ENCODE results near the gene MLYCD. TPM values are rescaled to one million over a fixed set of nuclear protein-coding genes. Genes with fewer than 3 reads are reported as not detected.

The MLYCD gene
- total RNA-seq, 4 donors from 2014 or later: 9.9 to 17.6 (median 12.2) TPM

GRCh38 chr16:83886199-83886971 lies 12.5 kb upstream of the MLYCD start:
- Histone ChIP-seq H3K27ac (no peak overlapping the region), H3K27me3 (no peaks in the 10 kb centered on the region), H3K4me1 (no peaks in the 10 kb centered on the region), H3K9me3 (peaks cover 0 to 8% (median 0%) of the 10 kb centered on the region in 3 donors), H3K4me3 (no peak overlapping the region), H3K36me3 (no peaks in the 10 kb centered on the region)
- WGBS, 2 donors (ENCODE audit: low coverage in 1 of 2): 86 to 89% methylated on average over 10 to 12 of the region's 13 CpGs
- no peak for ATAC-seq
- TF ChIP-seq EP300 (IDR thresholded peaks at IDR 0.05) (no peak), CTCF (IDR thresholded peaks at IDR 0.05) (no peak), POLR2AphosphoS5 (IDR thresholded peaks at IDR 0.05) (no peak), POLR2A (IDR thresholded peaks at IDR 0.05) (no peak)

GRCh38 chr16:83887080-83887479 lies 11.8 kb upstream of the MLYCD start:
- Histone ChIP-seq H3K27me3 (no peaks in the 10 kb centered on the region), H3K4me3 (no peak overlapping the region), H3K9me3 (peaks cover 0 to 15% (median 0%) of the 10 kb centered on the region in 3 donors), H3K36me3 (no peaks in the 10 kb centered on the region), H3K4me1 (no peaks in the 10 kb centered on the region), H3K27ac (no peak overlapping the region)
- 55 to 56% methylated on average over 8 of the region's 8 CpGs for WGBS, 2 donors (ENCODE audit: low coverage in 1 of 2)
- no peak for TF ChIP-seq POLR2AphosphoS5 (IDR thresholded peaks at IDR 0.05)
- TF ChIP-seq EP300 (IDR thresholded peaks at IDR 0.05): no peak
- TF ChIP-seq POLR2A (IDR thresholded peaks at IDR 0.05): no peak
- no peak for TF ChIP-seq CTCF (IDR thresholded peaks at IDR 0.05)
- ATAC-seq: no peak

- H3K4me1 ChIP-seq: no peaks in the 10 kb centered on the region
- H3K4me3 ChIP-seq: no peak overlapping the region
- TF ChIP-seq EP300 (IDR thresholded peaks at IDR 0.05): no peak
- TF ChIP-seq CTCF (IDR thresholded peaks at IDR 0.05): no peak
- no peak for TF ChIP-seq POLR2A (IDR thresholded peaks at IDR 0.05)
- no peak for TF ChIP-seq POLR2AphosphoS5 (IDR thresholded peaks at IDR 0.05)
- H3K27ac ChIP-seq: no peak overlapping the region
- H3K9me3 ChIP-seq: peaks cover 0 to 17% (median 0%) of the 10 kb centered on the region in 3 donors
- 48 to 71% methylated on average over 1 to 8 of the region's 8 CpGs for WGBS, 2 donors (ENCODE audit: low coverage in 1 of 2)
- H3K27me3 ChIP-seq: no peaks in the 10 kb centered on the region
- H3K36me3 ChIP-seq: no peaks in the 10 kb centered on the region
- ATAC-seq: no peak
Measured at GRCh38 chr16:83887564-83887963, 11.4 kb upstream of the MLYCD start.

GRCh38 chr16:83888672-83889044 lies 10.3 kb upstream of the MLYCD start:
- Histone ChIP-seq H3K9me3 (peaks cover 0 to 17% (median 0%) of the 10 kb centered on the region in 3 donors), H3K36me3 (no peaks in the 10 kb centered on the region), H3K4me3 (no peak overlapping the region), H3K27ac (no peak overlapping the region), H3K27me3 (no peaks in the 10 kb centered on the region), H3K4me1 (no peaks in the 10 kb centered on the region)
- no peak for ATAC-seq
- TF ChIP-seq POLR2AphosphoS5 (IDR thresholded peaks at IDR 0.05) (no peak), EP300 (IDR thresholded peaks at IDR 0.05) (no peak), POLR2A (IDR thresholded peaks at IDR 0.05) (no peak), CTCF (IDR thresholded peaks at IDR 0.05) (no peak)
- WGBS, 2 donors (ENCODE audit: low coverage in 1 of 2): 19 to 46% methylated on average over 1 to 4 of the region's 4 CpGs

- WGBS, 2 donors (ENCODE audit: low coverage in 1 of 2): 81 to 97% methylated on average over 5 of the region's 5 CpGs
- ATAC-seq: no peak
- peaks cover 0 to 17% (median 0%) of the 10 kb centered on the region in 3 donors for H3K9me3 ChIP-seq
- no peaks in the 10 kb centered on the region for H3K27me3 ChIP-seq
- H3K4me3 ChIP-seq: no peak overlapping the region
- no peaks in the 10 kb centered on the region for H3K4me1 ChIP-seq
- TF ChIP-seq POLR2A (IDR thresholded peaks at IDR 0.05): no peak
- no peak for TF ChIP-seq POLR2AphosphoS5 (IDR thresholded peaks at IDR 0.05)
- no peak for TF ChIP-seq CTCF (IDR thresholded peaks at IDR 0.05)
- no peak for TF ChIP-seq EP300 (IDR thresholded peaks at IDR 0.05)
- H3K36me3 ChIP-seq: no peaks in the 10 kb centered on the region
- H3K27ac ChIP-seq: no peak overlapping the region
Measured at GRCh38 chr16:83890359-83890758, 8.6 kb upstream of the MLYCD start.

All from gastroesophageal sphincter (tissue), 4 donors.